Tibial artery (tissue), 4 donors: ENCODE measurements around the gene UBALD1.

Experiments
- DNase-seq, 2 donors: peaks; one replicate each; pipeline ENCODE4 v3.0.0-alpha.2; 2019
- H3K27ac ChIP-seq, 2 donors: fragments of 200-600 bp; sonication (generic) in 1 of 2; 1 replicate in 1 of 2; 2 replicates in 1 of 2; pipeline ENCODE4 v1.5.1; 2018 to 2019; ENCODE audit warnings: mild to moderate bottlenecking in 1 of 2
- H3K27me3 ChIP-seq, 2 donors: fragments of 200-600 bp; sonication (generic) in 1 of 2; one replicate each; pipeline versions ENCODE4 v1.5.1 to v1.6.0; 2016 to 2019
- H3K36me3 ChIP-seq, 3 donors: fragments of 200-600 bp; sonication (generic) in 2 of 3; one replicate each; pipeline ENCODE4 v1.5.1; 2016 to 2019; ENCODE audit warnings: mild to moderate bottlenecking in 2 of 3
- H3K4me1 ChIP-seq, 4 donors: fragments of 200-600 bp; sonication (generic) in 2 of 4; 1 replicate in 3 of 4; 2 replicates in 1 of 4; pipeline ENCODE4 v1.5.1; 2016 to 2019
- H3K4me3 ChIP-seq, 2 donors: fragments of 200-600 bp; sonication (generic) in 1 of 2; 1 replicate in 1 of 2; 2 replicates in 1 of 2; pipeline ENCODE4 v1.5.1; 2018 to 2019; ENCODE audit warnings: mild to moderate bottlenecking in 2 of 2
- H3K9me3 ChIP-seq, 3 donors: fragments of 200-600 bp; sonication (generic) in 1 of 3; one replicate each; pipeline ENCODE4 v1.5.1; 2016 to 2019
- intact Hi-C: fragments of 100-400 bp; cut with DNase I; formaldehyde crosslinking; loops from one replicate; pipeline ENCODE4 v1.15.0; 2023; ENCODE audit warnings: low total_unique reads
- TF ChIP-seq, protein P1 (sequence below), 2 experiments: fragments of 200-600 bp in 1 of 2; fragments of 450-650 bp in 1 of 2; IDR thresholded peaks; one replicate each; pipeline ENCODE4 v1.5.1; 2017 to 2019; ENCODE audit warnings: antibody characterized with exemption in 2 of 2, mild to moderate bottlenecking in 1 of 2, moderate library complexity in 1 of 2

The UBALD1 gene

DNA sequence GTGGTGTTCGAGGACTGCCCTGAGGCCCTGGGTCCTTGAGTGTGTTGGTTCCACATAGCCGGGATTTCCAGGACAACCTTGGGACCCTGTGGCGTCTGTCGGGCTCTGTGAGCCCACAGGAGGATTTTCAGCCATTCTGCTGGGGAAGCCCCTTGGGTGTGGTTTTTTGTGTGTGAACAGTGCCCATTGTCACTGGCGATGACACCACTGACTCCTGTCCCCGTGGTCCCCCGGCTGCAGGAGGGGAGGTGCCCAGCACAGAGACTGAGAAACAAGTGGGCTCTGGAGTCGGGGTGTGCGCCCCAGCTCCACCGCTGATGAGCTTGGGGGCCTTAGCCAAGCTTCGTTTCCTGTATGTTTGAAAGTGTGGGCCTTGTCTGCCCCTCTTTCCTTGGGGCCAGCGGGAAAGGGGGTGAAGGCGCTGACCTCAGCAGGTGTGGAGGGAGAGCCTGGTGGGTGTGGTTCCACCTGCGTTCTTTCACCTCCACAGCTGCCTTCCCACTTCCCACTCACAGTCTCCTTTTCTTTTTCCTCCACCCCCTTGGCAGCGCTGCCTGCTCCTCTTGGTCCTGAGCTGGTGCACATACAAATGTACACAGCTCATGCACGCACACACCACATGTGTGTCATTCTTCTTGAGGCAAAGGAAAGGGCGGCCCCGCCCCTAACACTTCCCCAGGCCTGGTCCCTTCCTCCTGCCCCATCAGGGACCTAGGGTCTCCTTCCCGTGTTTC is 26.1 kb upstream of the UBALD1 start:
- Histone ChIP-seq H3K4me1 (peaks cover 0 to 10% (median 4%) of the 10 kb centered on the region in 4 donors), H3K9me3 (no peaks in the 10 kb centered on the region), H3K27ac (no peak overlapping the region), H3K27me3 (no peaks in the 10 kb centered on the region), H3K36me3 (peaks cover 0 to 25% (median 0%) of the 10 kb centered on the region in 3 donors), H3K4me3 (no peak overlapping the region)
- intact Hi-C loops, result no loop called here
- DNase-seq, result no peak
- TF ChIP-seq, protein P1, sequence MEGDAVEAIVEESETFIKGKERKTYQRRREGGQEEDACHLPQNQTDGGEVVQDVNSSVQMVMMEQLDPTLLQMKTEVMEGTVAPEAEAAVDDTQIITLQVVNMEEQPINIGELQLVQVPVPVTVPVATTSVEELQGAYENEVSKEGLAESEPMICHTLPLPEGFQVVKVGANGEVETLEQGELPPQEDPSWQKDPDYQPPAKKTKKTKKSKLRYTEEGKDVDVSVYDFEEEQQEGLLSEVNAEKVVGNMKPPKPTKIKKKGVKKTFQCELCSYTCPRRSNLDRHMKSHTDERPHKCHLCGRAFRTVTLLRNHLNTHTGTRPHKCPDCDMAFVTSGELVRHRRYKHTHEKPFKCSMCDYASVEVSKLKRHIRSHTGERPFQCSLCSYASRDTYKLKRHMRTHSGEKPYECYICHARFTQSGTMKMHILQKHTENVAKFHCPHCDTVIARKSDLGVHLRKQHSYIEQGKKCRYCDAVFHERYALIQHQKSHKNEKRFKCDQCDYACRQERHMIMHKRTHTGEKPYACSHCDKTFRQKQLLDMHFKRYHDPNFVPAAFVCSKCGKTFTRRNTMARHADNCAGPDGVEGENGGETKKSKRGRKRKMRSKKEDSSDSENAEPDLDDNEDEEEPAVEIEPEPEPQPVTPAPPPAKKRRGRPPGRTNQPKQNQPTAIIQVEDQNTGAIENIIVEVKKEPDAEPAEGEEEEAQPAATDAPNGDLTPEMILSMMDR (IDR thresholded peaks at IDR 0.05), result no peak

DNA sequence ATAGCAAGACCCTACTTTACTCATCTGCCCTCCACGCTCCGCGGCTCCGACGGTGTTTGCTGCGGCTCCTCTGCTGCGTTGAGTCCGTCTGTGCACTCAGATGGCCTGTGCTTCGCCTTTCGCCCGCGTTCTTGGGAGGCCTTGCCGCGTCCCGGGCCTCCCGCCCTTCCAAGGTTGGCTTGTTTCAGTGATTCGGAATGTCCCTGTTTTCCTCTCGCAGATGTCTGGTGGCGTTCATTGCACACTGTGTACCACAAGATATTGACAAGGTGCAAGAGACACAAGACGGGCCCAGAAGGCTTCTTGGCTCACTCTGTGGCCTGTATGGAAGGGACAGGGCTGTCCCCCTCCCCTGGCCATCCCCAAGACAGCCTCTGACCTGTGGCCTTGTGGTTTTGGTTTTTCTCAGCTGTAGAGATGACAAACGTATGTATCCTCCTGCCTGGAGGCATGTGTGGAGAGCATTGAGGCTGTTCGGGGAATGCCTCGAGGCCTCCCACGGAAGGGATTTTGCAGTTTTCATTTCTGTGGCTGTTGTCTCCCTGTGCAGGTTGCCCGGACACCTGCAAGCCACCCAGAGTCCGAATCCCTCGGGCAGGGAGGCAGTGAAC is 25.3 kb upstream of the UBALD1 start:
- Histone ChIP-seq H3K27me3 (no peaks in the 10 kb centered on the region), H3K4me3 (no peak overlapping the region), H3K36me3 (peaks cover 0 to 21% (median 1%) of the 10 kb centered on the region in 3 donors), H3K27ac (no peak overlapping the region), H3K4me1 (peaks cover 0 to 10% (median 4%) of the 10 kb centered on the region in 4 donors), H3K9me3 (no peaks in the 10 kb centered on the region)
- intact Hi-C loops, result no loop called here
- TF ChIP-seq, protein P1 (IDR thresholded peaks at IDR 0.05), result no peak
- DNase-seq, result no peak

DNA sequence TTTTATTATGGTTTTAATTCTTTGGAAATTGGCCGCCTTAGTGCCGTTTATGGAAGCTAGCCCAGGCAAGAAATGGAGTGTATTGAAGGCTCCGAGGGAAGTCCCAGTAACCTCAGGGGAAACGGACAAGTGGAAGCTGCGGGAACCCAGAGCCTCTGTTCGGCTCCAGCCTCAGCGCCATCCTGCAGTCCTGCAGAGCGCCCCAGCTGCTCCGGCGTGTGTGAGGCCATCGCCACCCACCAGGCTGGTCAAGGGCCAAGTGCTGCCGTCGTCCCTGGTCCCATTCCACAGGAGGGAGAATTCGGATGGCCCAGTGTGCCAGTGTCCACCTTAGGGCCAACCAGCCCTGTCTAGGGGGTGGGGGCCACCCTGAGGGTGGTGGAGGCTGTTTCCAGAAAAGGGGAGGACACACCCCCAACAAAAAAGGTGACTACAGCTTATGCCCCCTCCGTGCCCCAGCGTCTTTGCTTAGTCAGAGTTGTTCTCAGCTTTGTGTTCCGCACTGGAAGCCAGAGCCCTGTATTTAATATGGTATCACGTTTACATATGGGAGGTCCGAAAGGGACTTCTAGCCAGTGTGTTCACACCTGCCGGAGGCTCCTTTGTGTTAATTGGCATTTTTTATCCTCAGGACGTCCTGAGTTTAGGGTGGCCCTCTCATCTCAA is 22.9 kb upstream of the UBALD1 start:
- no peaks in the 10 kb centered on the region for H3K9me3 ChIP-seq
- H3K36me3 ChIP-seq, result peaks cover 5 to 33% (median 10%) of the 10 kb centered on the region in 3 donors
- no peak overlapping the region for H3K4me3 ChIP-seq
- DNase-seq, result no peak
- H3K27me3 ChIP-seq, result no peaks in the 10 kb centered on the region
- peaks cover 0 to 10% (median 4%) of the 10 kb centered on the region in 4 donors for H3K4me1 ChIP-seq
- intact Hi-C loops, result no loop called here
- no peak overlapping the region for H3K27ac ChIP-seq
- TF ChIP-seq, protein P1 (IDR thresholded peaks at IDR 0.05), result no peak

DNA sequence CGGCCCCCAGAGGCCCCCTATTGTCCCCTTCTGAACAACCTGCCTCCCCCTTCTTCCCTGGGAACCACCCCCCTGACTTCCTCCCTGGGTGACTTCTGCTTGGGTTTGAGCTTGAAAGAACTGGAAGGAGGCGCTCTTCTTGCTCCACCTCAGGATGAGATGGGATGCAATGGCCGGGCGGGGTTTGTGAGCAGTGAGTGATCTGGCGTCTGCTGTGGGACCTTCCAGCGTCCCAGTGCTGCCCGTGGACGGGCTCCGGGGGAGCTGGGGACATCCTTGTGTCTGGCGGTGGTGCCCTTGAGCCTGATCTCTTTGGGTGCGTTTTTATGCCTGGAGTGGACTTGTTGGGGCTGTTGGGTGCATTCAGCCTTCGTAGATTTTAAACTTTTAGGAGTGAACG is 21.5 kb upstream of the UBALD1 start:
- Histone ChIP-seq H3K4me1 (peaks cover 0 to 10% (median 4%) of the 10 kb centered on the region in 4 donors), H3K27ac (no peak overlapping the region), H3K4me3 (no peak overlapping the region), H3K9me3 (peaks cover 0 to 3% (median 0%) of the 10 kb centered on the region in 3 donors), H3K27me3 (no peaks in the 10 kb centered on the region), H3K36me3 (peaks cover 5 to 33% (median 10%) of the 10 kb centered on the region in 3 donors)
- no peak for DNase-seq
- TF ChIP-seq, protein P1 (IDR thresholded peaks at IDR 0.05), result no peak
- intact Hi-C loops, result no loop called here

DNA sequence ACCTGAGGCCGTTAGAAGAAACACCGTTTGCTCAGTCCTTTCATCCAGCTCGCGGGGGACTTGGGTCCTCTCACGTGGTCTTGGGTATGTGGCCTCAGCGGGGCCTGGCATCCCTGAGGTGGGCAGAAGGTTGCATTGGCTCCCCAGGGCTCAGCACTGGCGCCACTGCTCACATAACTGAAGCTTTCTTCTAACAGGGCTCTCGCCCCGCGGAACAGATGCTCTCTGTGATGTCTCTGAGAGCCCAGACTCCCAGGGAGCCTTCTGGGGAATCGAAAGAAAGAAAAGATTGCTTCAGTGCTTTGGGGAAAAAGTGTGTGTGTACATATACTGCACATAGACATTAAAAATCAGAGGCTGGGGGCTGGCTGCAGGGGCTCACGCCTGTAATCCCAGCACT is 20.1 kb upstream of the UBALD1 start:
- TF ChIP-seq, protein P1 (IDR thresholded peaks at IDR 0.05), result no peak
- no peaks in the 10 kb centered on the region for H3K27me3 ChIP-seq
- no peak overlapping the region for H3K4me3 ChIP-seq
- peaks cover 0 to 6% (median 1%) of the 10 kb centered on the region in 4 donors for H3K4me1 ChIP-seq
- peaks cover 5 to 26% (median 10%) of the 10 kb centered on the region in 3 donors for H3K36me3 ChIP-seq
- no peak overlapping the region for H3K27ac ChIP-seq
- DNase-seq, result no peak
- peaks cover 0 to 6% (median 0%) of the 10 kb centered on the region in 3 donors for H3K9me3 ChIP-seq
- intact Hi-C loops, result no loop called here
